H1 (cell line): ENCODE results near the gene UGGT1. TPM values are rescaled to one million over a fixed set of nuclear protein-coding genes. Genes with fewer than 3 reads are reported as not detected.

Experiments
- CTCF ChIA-PET: fragments of 300-600 bp; sonication (Branson Sonifier 250); formaldehyde crosslinking; loops from one replicate; lab custom pipeline; 2021; ENCODE audit not compliant: partially characterized antibody; lab: Charles Lee
- POLR2A ChIA-PET: fragments of 300-600 bp; sonication (Branson Sonifier 250); formaldehyde crosslinking; loops from one replicate; lab custom pipeline; 2021; ENCODE audit warnings: inconsistent platforms; ENCODE audit not compliant: partially characterized antibody; lab: Charles Lee
- DNase-seq, 2 experiments: peaks; one replicate each; pipeline versions ENCODE4 v3.0.0 to v3.0.0-alpha.2; 2010 to 2022; ENCODE audit warnings: low spot score in 2 of 2, low read depth in 1 of 2, mixed read lengths in 1 of 2
- FAIRE-seq: peaks from 2 replicates; lab custom pipeline; 2011; peaks lifted over from hg19 to GRCh38; lab: Jason Lieb, UNC
- H2AFZ ChIP-seq: 2 replicates; pipeline ENCODE4 v1.8.1; 2012; ENCODE audit warnings: low read length, inconsistent platforms
- H2AK5ac ChIP-seq: 2 replicates; pipeline ENCODE4 v1.6.1; 2013; ENCODE audit warnings: low read depth, low read length
- H2BK120ac ChIP-seq: replicated peaks from 2 replicates; pipeline ENCODE3; 2013; ENCODE audit warnings: low read depth, low read length, inconsistent platforms
- H2BK12ac ChIP-seq: 2 replicates; pipeline ENCODE4 v1.6.1; 2013; ENCODE audit warnings: low read depth, low read length
- H2BK15ac ChIP-seq: 2 replicates; pipeline ENCODE4 v1.6.1; 2013; ENCODE audit warnings: low read length
- H2BK20ac ChIP-seq: 2 replicates; pipeline ENCODE4 v1.6.1; 2013; ENCODE audit warnings: low read length
- H2BK5ac ChIP-seq: 2 replicates; pipeline ENCODE4 v1.6.1; 2013; ENCODE audit warnings: low read depth, low read length
- H3K14ac ChIP-seq: 2 replicates; pipeline ENCODE4 v1.6.1; 2013; ENCODE audit warnings: inconsistent platforms; ENCODE audit not compliant: insufficient read length
- H3K18ac ChIP-seq: 2 replicates; pipeline ENCODE4 v1.6.1; 2013; ENCODE audit warnings: low read length; ENCODE audit errors: extremely low read depth
- H3K23ac ChIP-seq: 2 replicates; pipeline ENCODE4 v1.6.1; 2013; ENCODE audit warnings: inconsistent platforms; ENCODE audit not compliant: insufficient read length
- H3K23me2 ChIP-seq: 2 replicates; pipeline ENCODE4 v1.6.1; 2013; ENCODE audit warnings: low read depth, low read length
- H3K27ac ChIP-seq: 2 replicates; pipeline ENCODE4 v1.6.1; 2011; ENCODE audit warnings: low read depth, low read length, inconsistent platforms
- H3K27me3 ChIP-seq, 4 experiments: replicated peaks in 1 of 4; 1 replicate in 1 of 4; 2 replicates in 3 of 4; pipeline versions ENCODE4 v1.6.1 to v1.8.1; 2011 to 2013; ENCODE audit warnings: low read length in 3 of 4, mild to moderate bottlenecking in 3 of 4, inconsistent platforms in 2 of 4, mixed read lengths in 2 of 4, moderate library complexity in 1 of 4; ENCODE audit not compliant: control insufficient read depth in 3 of 4, insufficient read depth in 3 of 4; ENCODE audit errors: extremely low read depth in 1 of 4
- H3K36me3 ChIP-seq, 4 experiments: 2 replicates each; pipeline versions ENCODE4 v1.6.1 to v1.8.1; 2011 to 2013; ENCODE audit warnings: mild to moderate bottlenecking in 4 of 4, low read length in 3 of 4, moderate library complexity in 2 of 4, control low read depth in 1 of 4, inconsistent platforms in 1 of 4; ENCODE audit not compliant: insufficient read depth in 4 of 4, control insufficient read depth in 2 of 4
- H3K4ac ChIP-seq: replicated peaks from 2 replicates; pipeline ENCODE3; 2013; ENCODE audit warnings: low read length, low read depth, mixed read lengths, inconsistent platforms; ENCODE audit not compliant: insufficient read length
- H3K4me1 ChIP-seq, 4 experiments: replicated peaks in 1 of 4; 1 replicate in 1 of 4; 2 replicates in 3 of 4; pipeline versions ENCODE4 v1.6.1 to v1.8.1; 2011 to 2013; ENCODE audit warnings: low read length in 3 of 4, inconsistent platforms in 2 of 4, mixed read lengths in 1 of 4; ENCODE audit not compliant: insufficient read depth in 4 of 4, control insufficient read depth in 3 of 4
- H3K4me2 ChIP-seq, 2 experiments: 2 replicates each; pipeline versions ENCODE4 v1.6.1 to v1.8.1; 2011 to 2013; ENCODE audit warnings: low read depth in 2 of 2, low read length in 2 of 2, control low read depth in 1 of 2, inconsistent platforms in 1 of 2, mild to moderate bottlenecking in 1 of 2; ENCODE audit not compliant: insufficient read depth in 1 of 2
- H3K4me3 ChIP-seq, 4 experiments: fragments of 200-600, 300-600 bp in 1 of 4; sonication (generic), shearing (Covaris generic), sonication (Bioruptor Twin) in 1 of 4; 2 replicates each; pipeline versions ENCODE4 v1.5.1 to v1.8.1; 2011 to 2016; ENCODE audit warnings: low read length in 4 of 4, low read depth in 3 of 4, control low read depth in 2 of 4, inconsistent platforms in 2 of 4, mild to moderate bottlenecking in 2 of 4, mixed read lengths in 1 of 4, moderate library complexity in 1 of 4; ENCODE audit not compliant: insufficient read depth in 2 of 4; ENCODE audit errors: extremely low read depth in 1 of 4
- H3K56ac ChIP-seq: replicated peaks from 2 replicates; pipeline ENCODE3; 2013; ENCODE audit warnings: low read depth, mild to moderate bottlenecking, mixed read lengths, low read length, inconsistent platforms; ENCODE audit not compliant: insufficient read length
- H3K79me1 ChIP-seq: 2 replicates; pipeline ENCODE4 v1.6.1; 2013; ENCODE audit warnings: low read depth, low read length, control low read depth
- H3K79me2 ChIP-seq, 2 experiments: 2 replicates each; pipeline versions ENCODE4 v1.6.1 to v1.8.1; 2012 to 2013; ENCODE audit warnings: low read length in 2 of 2, mild to moderate bottlenecking in 2 of 2, inconsistent platforms in 1 of 2; ENCODE audit not compliant: insufficient read depth in 2 of 2, control insufficient read depth in 1 of 2
- H3K9ac ChIP-seq, 4 experiments: replicated peaks in 1 of 4; 1 replicate in 1 of 4; 2 replicates in 3 of 4; pipeline versions ENCODE4 v1.6.1 to v1.8.1; 2011 to 2013; ENCODE audit warnings: low read depth in 3 of 4, low read length in 3 of 4, control low read depth in 2 of 4, mild to moderate bottlenecking in 2 of 4, moderate library complexity in 2 of 4, inconsistent platforms in 1 of 4; ENCODE audit errors: extremely low read depth in 1 of 4
- H3K9me3 ChIP-seq, 2 experiments: 2 replicates each; pipeline versions ENCODE4 v1.6.1 to v1.8.1; 2012 to 2013; ENCODE audit warnings: mild to moderate bottlenecking in 2 of 2, moderate library complexity in 2 of 2, control low read depth in 1 of 2, inconsistent platforms in 1 of 2, low read depth in 1 of 2, low read length in 1 of 2, mixed read lengths in 1 of 2; ENCODE audit not compliant: insufficient read depth in 2 of 2
- H4K20me1 ChIP-seq, 2 experiments: replicated peaks in 1 of 2; 2 replicates each; pipeline versions ENCODE3 to v1.8.1; 2011 to 2013; ENCODE audit warnings: inconsistent platforms in 2 of 2, low read length in 2 of 2, mild to moderate bottlenecking in 1 of 2; ENCODE audit not compliant: insufficient read depth in 2 of 2, control insufficient read depth in 1 of 2
- H4K5ac ChIP-seq: 2 replicates; pipeline ENCODE4 v1.6.1; 2013; ENCODE audit warnings: low read length, low read depth, mixed read lengths, inconsistent platforms; ENCODE audit not compliant: insufficient read length
- H4K8ac ChIP-seq: 2 replicates; pipeline ENCODE4 v1.8.0; 2013; ENCODE audit warnings: mild to moderate bottlenecking, moderate library complexity, low read length, inconsistent platforms; ENCODE audit not compliant: insufficient read depth; ENCODE audit errors: extremely low read depth
- H4K91ac ChIP-seq: replicated peaks from 2 replicates; pipeline ENCODE3; 2013; ENCODE audit warnings: low read length, mixed read lengths, inconsistent platforms; ENCODE audit not compliant: insufficient read length
- KDM4A ChIP-seq: IDR thresholded peaks from one replicate; pipeline ENCODE4 v1.7.1; 2012; ENCODE audit warnings: low read depth, mild to moderate bottlenecking, moderate library complexity, low read length, inconsistent platforms; ENCODE audit not compliant: severe bottlenecking
- SP2 ChIP-seq: IDR thresholded peaks from 2 replicates; pipeline ENCODE4 v1.6.1; 2012; ENCODE audit warnings: mild to moderate bottlenecking, low read length, inconsistent platforms
- WGBS, 2 experiments: shearing (Covaris generic) in 1 of 2; methylation state at CpG; one replicate each; pipeline versions ENCODE4 v1.1.6 to v1.1.7; 2013 to 2015; ENCODE audit warnings: low lambda C conversion rate in 2 of 2, mixed read lengths in 2 of 2, inconsistent platforms in 1 of 2, low coverage in 1 of 2, missing lambda C conversion rate in 1 of 2; ENCODE audit not compliant: insufficient replicate concordance in 2 of 2, insufficient coverage in 1 of 2, insufficient read length in 1 of 2; ENCODE audit errors: extremely low coverage in 1 of 2, missing lambda C conversion rate in 1 of 2; 5-methylcytosine and 5-hydroxymethylcytosine counted together
- polyA plus RNA-seq, 7 experiments: library from polyadenylated mRNA; depleted of rRNA in 3 of 7; stranded (reverse) in 5 of 7; unstranded in 2 of 7; fragments of >200 nt in 5 of 7; fragments of 200-250 nt in 2 of 7; gene quantifications; 1 replicate in 5 of 7; 2 replicates in 1 of 7; 4 replicates in 1 of 7; pipeline versions ENCODE4 v1.2.1 to v1.2.3, GENCODE V29; 2011 to 2013; ENCODE audit warnings: missing spikeins in 2 of 7, mixed read lengths in 2 of 7
- total RNA-seq: library from RNA; stranded (reverse); fragmentation: NEBNext Ultra II Directional; extraction: Animal tissue kit (Norgen Biotek cat#: 25700); gene quantifications from 2 replicates; pipeline ENCODE4 v1.2.1, GENCODE V29; 2021

The UGGT1 gene
- total and polyA plus RNA-seq, 2 of the 8 experiments (the other 6 are each of a cell fraction or from before 2014, with no cell fraction given), result 14.9 to 57.3 TPM

GRCh38 chr2:128198656-128199055 is 107.7 kb downstream of the UGGT1 start:
- H3K36me3 ChIP-seq, result no peaks in the 10 kb centered on the region
- H3K9ac ChIP-seq, result no peak overlapping the region
- DNase-seq, result no peak
- no peak overlapping the region for H2BK20ac ChIP-seq
- 90% methylated on average over 3 of the region's 3 CpGs; no CpG with 5 or more reads in 1 of the 2 experiments for WGBS, 2 experiments
- no peaks in the 10 kb centered on the region for H3K79me1 ChIP-seq
- no peak overlapping the region for H4K8ac ChIP-seq
- CTCF ChIA-PET, result interaction anchor here (0.6 kb wide), 2 partner anchors 22 to 1184 kb away, joined by 3 read pairs; no protein-coding TSS in a partner anchor
- no peaks in the 10 kb centered on the region for H3K9me3 ChIP-seq
- H3K4ac ChIP-seq, result no peak overlapping the region
- no peak for FAIRE-seq
- no peak overlapping the region for H3K18ac ChIP-seq
- no peak overlapping the region for H3K4me3 ChIP-seq
- H3K23ac ChIP-seq, result no peak overlapping the region
- H3K23me2 ChIP-seq, result no peaks in the 10 kb centered on the region
- TF ChIP-seq SP2 (no peak), KDM4A (no peak)
- TF ChIP-seq, all 59 proteins: peak for 0
- Histone ChIP-seq H4K20me1 (no peaks in the 10 kb centered on the region), H3K4me1 (peaks cover 0 to 5% (median 0%) of the 10 kb centered on the region in 4 experiments; a peak in 1 of 7 replicates), H3K79me2 (no peaks in the 10 kb centered on the region), H2BK5ac (no peak overlapping the region), H2BK120ac (no peak overlapping the region), H2AK5ac (no peak overlapping the region), H2BK12ac (no peak overlapping the region), H4K5ac (no peak overlapping the region), H3K27me3 (no peaks in the 10 kb centered on the region), H3K56ac (no peak overlapping the region), H3K4me2 (no peak overlapping the region), H4K91ac (no peak overlapping the region), H3K14ac (no peak overlapping the region), H2AFZ (no peak overlapping the region), H3K27ac (no peak overlapping the region), H2BK15ac (no peak overlapping the region)
- POLR2A ChIA-PET, result no interaction called here
